ENCODE measurements around the gene GOLGA8O.
"Not testable (repeated sequence)": the region's sequence is repeated elsewhere in the genome, so short reads cannot be mapped to it uniquely, and the experiment has no call there.

GRCh38 chr15:32434102-32434963 is 21.1 kb downstream of the GOLGA8O start:
- TF ChIP-seq POLR2AphosphoS5, POLR2A (IDR thresholded peaks at IDR 0.05; ENCODE audit: low read depth, low read length): not testable (repeated sequence)
